ENCODE results near the gene ARID3A.

The ARID3A gene

DNA sequence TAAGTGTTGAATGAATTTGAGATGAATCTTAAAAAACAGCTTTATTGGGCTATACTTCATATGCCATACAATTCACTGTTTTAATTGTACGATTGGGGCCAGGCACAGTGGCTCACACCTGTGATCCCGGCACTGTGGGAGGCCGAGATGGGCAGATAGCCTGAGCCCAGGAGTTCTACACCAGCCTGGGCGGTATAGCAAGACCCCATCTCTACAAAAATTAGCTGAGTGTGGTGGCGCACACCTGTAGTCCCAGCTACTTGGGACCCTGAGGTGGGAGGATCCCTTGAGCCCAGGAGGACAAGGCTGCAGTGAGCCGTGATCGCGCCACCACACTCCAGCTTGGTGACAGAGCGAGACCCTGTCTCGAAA, 10.3 kb downstream of the ARID3A start:
- no peak overlapping the region for H3K4me3 ChIP-seq (ENCODE audit: insufficient read depth, low read length, poor library complexity, severe bottlenecking)
- no peaks in the 10 kb centered on the region for H4K20me1 ChIP-seq (ENCODE audit: low read depth, low read length)
- TF ChIP-seq, protein P1, sequence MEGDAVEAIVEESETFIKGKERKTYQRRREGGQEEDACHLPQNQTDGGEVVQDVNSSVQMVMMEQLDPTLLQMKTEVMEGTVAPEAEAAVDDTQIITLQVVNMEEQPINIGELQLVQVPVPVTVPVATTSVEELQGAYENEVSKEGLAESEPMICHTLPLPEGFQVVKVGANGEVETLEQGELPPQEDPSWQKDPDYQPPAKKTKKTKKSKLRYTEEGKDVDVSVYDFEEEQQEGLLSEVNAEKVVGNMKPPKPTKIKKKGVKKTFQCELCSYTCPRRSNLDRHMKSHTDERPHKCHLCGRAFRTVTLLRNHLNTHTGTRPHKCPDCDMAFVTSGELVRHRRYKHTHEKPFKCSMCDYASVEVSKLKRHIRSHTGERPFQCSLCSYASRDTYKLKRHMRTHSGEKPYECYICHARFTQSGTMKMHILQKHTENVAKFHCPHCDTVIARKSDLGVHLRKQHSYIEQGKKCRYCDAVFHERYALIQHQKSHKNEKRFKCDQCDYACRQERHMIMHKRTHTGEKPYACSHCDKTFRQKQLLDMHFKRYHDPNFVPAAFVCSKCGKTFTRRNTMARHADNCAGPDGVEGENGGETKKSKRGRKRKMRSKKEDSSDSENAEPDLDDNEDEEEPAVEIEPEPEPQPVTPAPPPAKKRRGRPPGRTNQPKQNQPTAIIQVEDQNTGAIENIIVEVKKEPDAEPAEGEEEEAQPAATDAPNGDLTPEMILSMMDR (IDR thresholded peaks at IDR 0.05; ENCODE audit: insufficient read depth, low read length, poor library complexity, severe bottlenecking) = no peak
- no peak for TF ChIP-seq EZH2phosphoT487 (conservative IDR thresholded peaks at IDR 0.05; ENCODE audit: low read length)
- H3F3A ChIP-seq (ENCODE audit: insufficient read depth) = no peaks in the 10 kb centered on the region
- no peaks in the 10 kb centered on the region for H3K27me3 ChIP-seq (ENCODE audit: low read length)
- H3K36me3 ChIP-seq (ENCODE audit: low read length) = no peaks in the 10 kb centered on the region
- H3K27ac ChIP-seq (ENCODE audit: low read depth, low read length) = no peak overlapping the region
- H3K9ac ChIP-seq (ENCODE audit: low read length) = no peak overlapping the region
- H3K79me2 ChIP-seq (ENCODE audit: insufficient read depth, low read length) = no peaks in the 10 kb centered on the region
- no peak overlapping the region for H2AFZ ChIP-seq (ENCODE audit: low read depth, low read length, severe bottlenecking)
- no peaks in the 10 kb centered on the region for H3K9me2 ChIP-seq (replicated peaks; ENCODE audit: insufficient read depth, low read length)
- no peak overlapping the region for H3K4me2 ChIP-seq (ENCODE audit: low read depth, low read length, poor library complexity, severe bottlenecking)
- H3K9me3 ChIP-seq (ENCODE audit: insufficient read depth, low read length) = no peaks in the 10 kb centered on the region

DNA sequence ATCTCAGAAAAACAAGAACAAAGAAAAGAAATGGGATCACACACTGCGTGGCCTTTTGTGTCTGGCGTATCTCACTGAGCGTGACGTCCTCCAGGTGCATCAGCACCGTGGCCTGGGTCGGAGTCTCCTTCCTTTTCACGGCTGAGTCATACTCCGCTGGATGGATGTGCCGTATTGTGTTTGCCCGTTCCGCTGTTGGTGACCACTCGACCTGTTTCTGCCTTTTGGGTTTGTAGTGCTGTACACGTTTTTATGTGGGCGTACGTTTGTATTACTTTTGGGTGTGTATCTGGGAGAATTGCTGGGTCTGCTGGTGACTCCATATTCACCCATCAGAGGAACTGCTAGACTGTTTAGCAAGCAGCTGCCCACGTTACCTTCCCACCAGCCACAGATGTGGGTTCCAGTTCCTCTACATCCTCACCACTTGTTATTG, 11.4 kb downstream of the ARID3A start:
- no peaks in the 10 kb centered on the region for H3K36me3 ChIP-seq (ENCODE audit: low read length)
- no peak overlapping the region for H3K4me2 ChIP-seq (ENCODE audit: low read depth, low read length, poor library complexity, severe bottlenecking)
- H3K79me2 ChIP-seq (ENCODE audit: insufficient read depth, low read length) = no peaks in the 10 kb centered on the region
- H3K9ac ChIP-seq (ENCODE audit: low read length) = no peak overlapping the region
- H3K4me3 ChIP-seq (ENCODE audit: insufficient read depth, low read length, poor library complexity, severe bottlenecking) = no peak overlapping the region
- no peaks in the 10 kb centered on the region for H4K20me1 ChIP-seq (ENCODE audit: low read depth, low read length)
- H3K9me2 ChIP-seq (replicated peaks; ENCODE audit: insufficient read depth, low read length) = no peaks in the 10 kb centered on the region
- no peaks in the 10 kb centered on the region for H3F3A ChIP-seq (ENCODE audit: insufficient read depth)
- no peak overlapping the region for H2AFZ ChIP-seq (ENCODE audit: low read depth, low read length, severe bottlenecking)
- TF ChIP-seq, protein P1 (IDR thresholded peaks at IDR 0.05; ENCODE audit: insufficient read depth, low read length, poor library complexity, severe bottlenecking) = no peak
- no peak for TF ChIP-seq EZH2phosphoT487 (conservative IDR thresholded peaks at IDR 0.05; ENCODE audit: low read length)
- H3K27ac ChIP-seq (ENCODE audit: low read depth, low read length) = no peak overlapping the region
- H3K9me3 ChIP-seq (ENCODE audit: insufficient read depth, low read length) = no peaks in the 10 kb centered on the region
- H3K27me3 ChIP-seq (ENCODE audit: low read length) = no peaks in the 10 kb centered on the region

DNA sequence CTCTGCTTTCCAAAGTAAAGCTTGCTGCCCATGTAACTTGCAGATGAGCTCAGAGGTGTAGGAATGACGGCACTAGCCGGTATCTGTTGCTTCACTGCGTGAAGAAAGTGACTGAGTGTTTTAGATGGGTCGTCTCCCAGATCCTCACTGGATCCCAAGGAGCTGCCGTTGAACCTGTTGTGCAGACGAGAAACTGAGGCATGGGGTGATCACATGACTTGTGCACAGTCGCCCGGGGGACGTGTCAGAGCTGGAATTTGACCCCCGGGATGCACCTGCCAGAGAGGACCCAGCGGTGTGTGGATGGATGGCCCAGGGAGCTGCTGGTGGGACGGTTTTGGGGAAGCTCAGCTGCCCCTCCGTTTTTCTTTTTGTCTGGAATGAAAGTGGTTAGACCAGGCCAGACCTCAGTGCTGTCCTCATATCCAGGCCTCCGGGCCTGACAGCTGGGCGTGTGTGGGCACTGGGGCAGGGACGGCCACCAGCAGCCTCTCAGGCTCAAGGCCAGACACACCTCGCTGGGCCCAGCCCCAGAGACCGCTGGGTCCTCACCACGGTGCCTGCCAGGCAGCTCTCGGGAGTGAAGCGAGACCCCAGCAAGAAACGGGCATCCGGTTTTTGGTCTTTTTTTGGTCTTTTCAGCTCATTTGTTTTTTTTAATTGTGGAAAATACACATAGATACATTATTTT, 12.5 kb downstream of the ARID3A start:
- no peak for TF ChIP-seq EZH2phosphoT487 (conservative IDR thresholded peaks at IDR 0.05; ENCODE audit: low read length)
- TF ChIP-seq, protein P1 (IDR thresholded peaks at IDR 0.05; ENCODE audit: insufficient read depth, low read length, poor library complexity, severe bottlenecking) = no peak
- Histone ChIP-seq H2AFZ (ENCODE audit: low read depth, low read length, severe bottlenecking) (no peak overlapping the region), H3K4me3 (ENCODE audit: insufficient read depth, low read length, poor library complexity, severe bottlenecking) (no peak overlapping the region), H3K27ac (ENCODE audit: low read depth, low read length) (no peak overlapping the region), H4K20me1 (ENCODE audit: low read depth, low read length) (no peaks in the 10 kb centered on the region), H3K9me2 (replicated peaks; ENCODE audit: insufficient read depth, low read length) (no peaks in the 10 kb centered on the region), H3K9ac (ENCODE audit: low read length) (no peak overlapping the region), H3K36me3 (ENCODE audit: low read length) (no peaks in the 10 kb centered on the region), H3K27me3 (ENCODE audit: low read length) (no peaks in the 10 kb centered on the region), H3F3A (ENCODE audit: insufficient read depth) (no peaks in the 10 kb centered on the region), H3K4me2 (ENCODE audit: low read depth, low read length, poor library complexity, severe bottlenecking) (no peak overlapping the region), H3K9me3 (ENCODE audit: insufficient read depth, low read length) (no peaks in the 10 kb centered on the region), H3K79me2 (ENCODE audit: insufficient read depth, low read length) (no peaks in the 10 kb centered on the region)
